Mesendoderm (in vitro differentiated cells): Measurements from ENCODE around the gene ATPAF2.

Source experiments
- DNase-seq: peaks from one replicate; pipeline ENCODE4 v3.0.0; 2013
- H2AK5ac ChIP-seq: 2 replicates; pipeline ENCODE4 v1.6.1; 2013; ENCODE audit warnings: low read length, inconsistent platforms
- H2BK120ac ChIP-seq: 2 replicates; pipeline ENCODE4 v1.6.1; 2013; ENCODE audit warnings: low read depth, mild to moderate bottlenecking, low read length, moderate library complexity, mixed read lengths
- H2BK15ac ChIP-seq: replicated peaks from 2 replicates; pipeline ENCODE4 v1.6.1; 2013; ENCODE audit warnings: low read depth, mild to moderate bottlenecking, moderate library complexity
- H2BK5ac ChIP-seq: 2 replicates; pipeline ENCODE4 v1.6.1; 2013; ENCODE audit warnings: low read length, inconsistent platforms
- H3K18ac ChIP-seq: 2 replicates; pipeline ENCODE4 v1.6.1; 2013; ENCODE audit warnings: mild to moderate bottlenecking, low read length, mixed read lengths
- H3K23ac ChIP-seq: one replicate; pipeline ENCODE4 v1.6.1; 2013; ENCODE audit warnings: low read length
- H3K27ac ChIP-seq: 2 replicates; pipeline ENCODE4 v1.5.1; 2013; ENCODE audit warnings: low read depth, mild to moderate bottlenecking, inconsistent platforms, low read length, moderate library complexity
- H3K27me3 ChIP-seq: 2 replicates; pipeline ENCODE4 v1.6.1; 2013; ENCODE audit warnings: low read length, control low read depth, mild to moderate bottlenecking, inconsistent platforms; ENCODE audit not compliant: insufficient read depth, poor library complexity
- H3K36me3 ChIP-seq: 2 replicates; pipeline ENCODE4 v1.6.1; 2013; ENCODE audit warnings: low read length, inconsistent platforms; ENCODE audit not compliant: control insufficient read depth, insufficient read depth
- H3K4ac ChIP-seq: one replicate; pipeline ENCODE4 v1.6.1; 2013; ENCODE audit warnings: low read depth, mild to moderate bottlenecking, low read length, moderate library complexity
- H3K4me1 ChIP-seq: 2 replicates; pipeline ENCODE4 v1.6.1; 2013; ENCODE audit warnings: low read depth, low read length, inconsistent platforms; ENCODE audit not compliant: control insufficient read depth
- H3K4me2 ChIP-seq: 2 replicates; pipeline ENCODE4 v1.6.1; 2013; ENCODE audit warnings: low read length
- H3K4me3 ChIP-seq: 2 replicates; pipeline ENCODE4 v1.5.1; 2013; ENCODE audit warnings: mild to moderate bottlenecking, low read length
- H3K56ac ChIP-seq: one replicate; pipeline ENCODE4 v1.6.1; 2013; ENCODE audit warnings: low read length
- H3K79me1 ChIP-seq: 2 replicates; pipeline ENCODE4 v1.6.1; 2013; ENCODE audit warnings: low read length, inconsistent platforms
- H3K79me2 ChIP-seq: 2 replicates; pipeline ENCODE4 v1.6.1; 2013; ENCODE audit warnings: mild to moderate bottlenecking, low read length; ENCODE audit not compliant: control insufficient read depth, insufficient read depth
- H3K9ac ChIP-seq: 2 replicates; pipeline ENCODE4 v1.6.1; 2013; ENCODE audit warnings: low read length, inconsistent platforms
- H4K5ac ChIP-seq: one replicate; pipeline ENCODE4 v1.6.1; 2013; ENCODE audit warnings: low read length
- H4K8ac ChIP-seq: one replicate; pipeline ENCODE4 v1.6.1; 2013; ENCODE audit warnings: low read depth, mild to moderate bottlenecking, control low read depth, low read length, moderate library complexity
- WGBS: extraction: QIAGEN DNeasy Blood & Tissue Kit; methylation state at CpG from one replicate; pipeline ENCODE4 v1.1.7; 2013; ENCODE audit warnings: low lambda C conversion rate, missing lambda C conversion rate; ENCODE audit not compliant: insufficient coverage; ENCODE audit errors: extremely low coverage; 5-methylcytosine and 5-hydroxymethylcytosine counted together

Gene ATPAF2

GRCh38 chr17:18006495-18007239 is 32.3 kb downstream of the ATPAF2 start:
- Histone ChIP-seq H3K36me3 (no peaks in the 10 kb centered on the region), H3K4me3 (no peak overlapping the region), H3K4me1 (peaks cover 3% of the 10 kb centered on the region), H3K9ac (no peak overlapping the region), H3K79me2 (no peaks in the 10 kb centered on the region), H3K18ac (no peak overlapping the region), H3K79me1 (no peaks in the 10 kb centered on the region), H3K4ac (no peak overlapping the region), H3K23ac (no peak overlapping the region), H2BK15ac (no peak overlapping the region), H4K5ac (no peak overlapping the region), H3K4me2 (no peak overlapping the region), H3K27ac (no peak overlapping the region), H2BK120ac (no peak overlapping the region), H2BK5ac (no peak overlapping the region), H2AK5ac (no peak overlapping the region), H4K8ac (no peak overlapping the region), H3K56ac (no peak overlapping the region), H3K27me3 (no peaks in the 10 kb centered on the region)
- no CpG with 5 or more reads among the region's 31 CpGs for WGBS
- DNase-seq: peak; percentile 47

- no CpG with 5 or more reads among the region's 3 CpGs for WGBS
Measured at GRCh38 chr17:18005496-18005895, 33.5 kb downstream of the ATPAF2 start.

GRCh38 chr17:18004884-18005305 is 34.1 kb downstream of the ATPAF2 start:
- Histone ChIP-seq H3K4me2 (no peak overlapping the region), H3K36me3 (no peaks in the 10 kb centered on the region), H4K5ac (no peak overlapping the region), H2BK5ac (no peak overlapping the region), H2BK15ac (no peak overlapping the region), H3K23ac (no peak overlapping the region), H3K9ac (no peak overlapping the region), H3K27ac (no peak overlapping the region), H3K4me3 (no peak overlapping the region), H4K8ac (no peak overlapping the region), H3K27me3 (no peaks in the 10 kb centered on the region), H3K79me1 (no peaks in the 10 kb centered on the region), H3K79me2 (no peaks in the 10 kb centered on the region), H3K56ac (no peak overlapping the region), H2AK5ac (no peak overlapping the region), H3K4me1 (peaks cover 2% of the 10 kb centered on the region), H2BK120ac (no peak overlapping the region), H3K4ac (no peak overlapping the region), H3K18ac (no peak overlapping the region)
- WGBS: no CpG with 5 or more reads among the region's 9 CpGs
- peak; percentile 67 for DNase-seq

More at GRCh38 chr17:18005496-18005895, 33.5 kb downstream of the ATPAF2 start:
- Histone ChIP-seq H3K18ac (no peak overlapping the region), H3K4me2 (no peak overlapping the region), H3K23ac (no peak overlapping the region), H3K9ac (no peak overlapping the region), H4K8ac (no peak overlapping the region), H3K79me2 (no peaks in the 10 kb centered on the region), H2BK5ac (no peak overlapping the region), H3K4ac (no peak overlapping the region), H2AK5ac (no peak overlapping the region), H3K4me1 (peaks cover 3% of the 10 kb centered on the region), H3K36me3 (no peaks in the 10 kb centered on the region), H3K27me3 (no peaks in the 10 kb centered on the region), H3K56ac (no peak overlapping the region), H3K79me1 (no peaks in the 10 kb centered on the region), H2BK120ac (no peak overlapping the region), H3K27ac (no peak overlapping the region), H4K5ac (no peak overlapping the region), H2BK15ac (no peak overlapping the region), H3K4me3 (no peak overlapping the region)
- no peak for DNase-seq

- Histone ChIP-seq H2AK5ac (no peak overlapping the region), H3K9ac (no peak overlapping the region), H4K5ac (no peak overlapping the region), H2BK5ac (no peak overlapping the region), H3K27ac (no peak overlapping the region), H3K36me3 (no peaks in the 10 kb centered on the region), H2BK15ac (no peak overlapping the region), H3K27me3 (no peaks in the 10 kb centered on the region), H3K79me1 (no peaks in the 10 kb centered on the region), H3K79me2 (no peaks in the 10 kb centered on the region), H3K4ac (no peak overlapping the region), H4K8ac (no peak overlapping the region), H2BK120ac (no peak overlapping the region), H3K4me2 (no peak overlapping the region), H3K18ac (no peak overlapping the region), H3K56ac (no peak overlapping the region), H3K4me1 (no peaks in the 10 kb centered on the region), H3K4me3 (no peak overlapping the region), H3K23ac (no peak overlapping the region)
- no CpG with 5 or more reads among the region's 9 CpGs for WGBS
- no peak for DNase-seq
Measured at GRCh38 chr17:18004345-18004744, 34.6 kb downstream of the ATPAF2 start.

GRCh38 chr17:18002171-18002570 is 36.8 kb downstream of the ATPAF2 start:
- Histone ChIP-seq H3K9ac (no peak overlapping the region), H3K4me2 (no peak overlapping the region), H3K23ac (no peak overlapping the region), H3K36me3 (no peaks in the 10 kb centered on the region), H2AK5ac (no peak overlapping the region), H3K79me1 (no peaks in the 10 kb centered on the region), H3K4me1 (no peaks in the 10 kb centered on the region), H2BK120ac (no peak overlapping the region), H3K18ac (no peak overlapping the region), H4K8ac (no peak overlapping the region), H4K5ac (no peak overlapping the region), H3K27ac (no peak overlapping the region), H3K27me3 (no peaks in the 10 kb centered on the region), H3K56ac (no peak overlapping the region), H3K4ac (no peak overlapping the region), H2BK5ac (no peak overlapping the region), H3K79me2 (no peaks in the 10 kb centered on the region), H2BK15ac (no peak overlapping the region), H3K4me3 (no peak overlapping the region)
- DNase-seq: no peak
- WGBS: no CpG with 5 or more reads among the region's 2 CpGs

GRCh38 chr17:18000030-18000408 is 38.9 kb downstream of the ATPAF2 start:
- no peak overlapping the region for H3K27ac ChIP-seq
- no peak overlapping the region for H2BK5ac ChIP-seq
- H3K23ac ChIP-seq: no peak overlapping the region
- H3K56ac ChIP-seq: no peak overlapping the region
- H3K4me2 ChIP-seq: no peak overlapping the region
- H3K4me1 ChIP-seq: no peaks in the 10 kb centered on the region
- H2BK120ac ChIP-seq: no peak overlapping the region
- H4K5ac ChIP-seq: no peak overlapping the region
- no peak overlapping the region for H3K4ac ChIP-seq
- DNase-seq: no peak
- no peaks in the 10 kb centered on the region for H3K79me1 ChIP-seq
- no peak overlapping the region for H2AK5ac ChIP-seq
- H3K9ac ChIP-seq: no peak overlapping the region
- H2BK15ac ChIP-seq: no peak overlapping the region
- H3K79me2 ChIP-seq: no peaks in the 10 kb centered on the region
- no peaks in the 10 kb centered on the region for H3K27me3 ChIP-seq
- no peak overlapping the region for H3K18ac ChIP-seq
- no peaks in the 10 kb centered on the region for H3K36me3 ChIP-seq
- no CpG with 5 or more reads among the region's 8 CpGs for WGBS
- H4K8ac ChIP-seq: no peak overlapping the region
- no peak overlapping the region for H3K4me3 ChIP-seq
